Endothelial cell of umbilical vein (primary cell): ENCODE data around the gene KIAA1191.
"Not testable (repeated sequence)": the region's sequence is repeated elsewhere in the genome, so short reads cannot be mapped to it uniquely, and the experiment has no call there.

Source experiments
- CTCF ChIP-seq, 2 donors: IDR thresholded peaks; 1 replicate in 1 of 2; 2 replicates in 1 of 2; pipeline ENCODE4 v1.5.1; 2011; ENCODE audit warnings: low read length in 2 of 2, mild to moderate bottlenecking in 2 of 2, moderate library complexity in 2 of 2, control low read depth in 1 of 2, inconsistent platforms in 1 of 2, low read depth in 1 of 2; ENCODE audit not compliant: insufficient read depth in 1 of 2; ENCODE audit errors: extremely low read depth in 1 of 2
- FOS ChIP-seq: IDR thresholded peaks from 2 replicates; pipeline ENCODE4 v1.6.1; 2011; ENCODE audit warnings: mild to moderate bottlenecking, low read length, moderate library complexity, borderline replicate concordance; ENCODE audit not compliant: insufficient read depth
- MAX ChIP-seq: IDR thresholded peaks from 2 replicates; pipeline ENCODE4 v1.6.1; 2011; ENCODE audit not compliant: insufficient read depth, insufficient read length
- MYC ChIP-seq: IDR thresholded peaks from one replicate; pipeline ENCODE4 v1.6.1; 2011; ENCODE audit warnings: mild to moderate bottlenecking, low read depth, low read length
- POLR2A ChIP-seq: IDR thresholded peaks from 2 replicates; pipeline ENCODE4 v1.6.1; 2012; ENCODE audit warnings: low read depth, mild to moderate bottlenecking, control low read depth, low read length
- POLR2AphosphoS5 ChIP-seq: IDR thresholded peaks from 2 replicates; pipeline ENCODE4 v1.6.1; 2012; ENCODE audit warnings: low read depth, mild to moderate bottlenecking, control low read depth, low read length, moderate library complexity; ENCODE audit not compliant: insufficient read depth

- not testable (repeated sequence) for TF ChIP-seq CTCF (IDR thresholded peaks at IDR 0.05; ENCODE audit: extremely low read depth in 1 of 2, insufficient read depth in 1 of 2, low read depth in 1 of 2, low read length in 2 of 2); POLR2A; FOS; MAX; POLR2AphosphoS5; MYC
Observed at GRCh38 chr5:176408252-176408573, 46.6 kb upstream of the KIAA1191 start.
